ENCODE data around the gene RAB23. TPM values are rescaled to one million over a fixed set of nuclear protein-coding genes. Genes with fewer than 3 reads are reported as not detected.

RAB23 gene
- total RNA-seq, 6 donors from 2014 or later: 6.3 to 19.7 (median 9.1) TPM

GRCh38 chr6:57207872-57208271, 14.2 kb downstream of the RAB23 start:
- H3K27me3 ChIP-seq: no peaks in the 10 kb centered on the region
- no peak for ATAC-seq (ENCODE audit: low FRiP score in 2 of 2)
- H3K36me3 ChIP-seq: no peaks in the 10 kb centered on the region
- no peaks in the 10 kb centered on the region for H3K9me3 ChIP-seq
- no peaks in the 10 kb centered on the region for H3K4me1 ChIP-seq
- no peak overlapping the region for H3K4me3 ChIP-seq
- H3K27ac ChIP-seq: no peak overlapping the region
- TF ChIP-seq CTCF (IDR thresholded peaks at IDR 0.05) (no peak), EP300 (IDR thresholded peaks at IDR 0.05) (no peak), POLR2AphosphoS5 (IDR thresholded peaks at IDR 0.05) (no peak), POLR2A (IDR thresholded peaks at IDR 0.05) (no peak)
- DNase-seq: no peak
- 84 to 94% methylated on average over 4 of the region's 4 CpGs for WGBS, 2 donors

DNA sequence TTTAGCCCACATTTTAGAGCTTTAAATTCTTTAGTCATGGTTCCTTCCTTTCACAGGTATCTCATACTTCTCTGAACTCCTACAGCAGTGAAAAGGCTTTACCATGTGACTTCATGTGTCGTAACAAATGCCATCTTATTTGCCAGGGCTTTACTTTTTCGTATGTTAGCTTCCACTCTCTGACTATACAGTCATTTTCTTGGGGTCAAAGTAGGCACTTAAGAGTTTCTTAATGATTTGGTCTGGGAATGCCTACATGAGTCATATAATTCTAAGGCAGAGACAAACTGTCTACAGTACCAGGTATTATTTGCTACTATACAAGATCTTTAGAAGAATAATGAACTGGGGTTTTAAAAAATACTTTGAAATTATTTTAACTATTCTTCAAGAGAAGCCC, 15.0 kb downstream of the RAB23 start:
- Histone ChIP-seq H3K27me3 (no peaks in the 10 kb centered on the region), H3K4me3 (no peak overlapping the region), H3K27ac (no peak overlapping the region), H3K9me3 (no peaks in the 10 kb centered on the region), H3K4me1 (no peaks in the 10 kb centered on the region), H3K36me3 (no peaks in the 10 kb centered on the region)
- DNase-seq (no peak), ATAC-seq (ENCODE audit: low FRiP score in 2 of 2) (no peak)
- TF ChIP-seq POLR2AphosphoS5 (IDR thresholded peaks at IDR 0.05) (no peak), EP300 (IDR thresholded peaks at IDR 0.05) (no peak), POLR2A (IDR thresholded peaks at IDR 0.05) (no peak), CTCF (IDR thresholded peaks at IDR 0.05) (no peak)
- 69 to 74% methylated on average over 2 of the region's 2 CpGs for WGBS, 2 donors

DNA sequence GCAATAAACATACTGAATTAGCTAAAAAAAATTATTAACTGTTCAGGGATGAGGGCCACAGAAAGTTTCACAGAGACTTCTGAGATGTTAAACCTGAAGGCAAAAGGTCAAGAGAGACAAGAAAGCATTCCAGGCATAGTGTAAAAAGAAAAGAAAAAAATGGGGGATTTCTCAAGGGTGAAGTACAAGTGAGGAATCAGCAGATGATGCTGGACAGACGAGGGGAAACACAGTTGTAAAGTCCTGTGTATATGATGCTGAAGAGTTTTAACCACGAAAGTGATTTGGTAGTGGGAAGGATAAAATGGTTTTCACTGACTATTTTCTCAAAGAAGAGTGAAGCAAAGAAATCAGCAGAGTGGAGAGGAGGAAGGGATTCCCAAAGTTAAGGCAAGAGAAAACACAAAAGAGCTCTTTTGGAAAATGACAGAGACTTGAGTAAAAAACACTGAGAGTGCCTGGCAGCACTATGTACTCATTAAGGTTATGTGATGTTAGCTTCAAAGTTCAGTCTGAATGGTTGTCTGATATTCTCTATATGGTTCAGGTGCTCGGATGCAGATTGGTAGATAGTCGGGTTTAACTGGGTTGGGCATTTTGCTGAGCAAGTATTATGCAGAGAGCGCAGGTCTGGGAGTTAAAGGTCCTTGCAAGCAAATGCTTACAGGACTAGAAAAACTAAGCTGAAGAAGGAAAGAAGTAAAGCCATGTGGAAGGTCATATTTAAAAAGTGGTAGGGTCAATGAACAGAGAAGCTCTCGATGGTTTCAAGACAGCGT, 16.4 kb downstream of the RAB23 start:
- Histone ChIP-seq H3K27me3 (no peaks in the 10 kb centered on the region), H3K27ac (no peak overlapping the region), H3K9me3 (no peaks in the 10 kb centered on the region), H3K4me1 (no peaks in the 10 kb centered on the region), H3K4me3 (no peak overlapping the region), H3K36me3 (no peaks in the 10 kb centered on the region)
- TF ChIP-seq EP300 (IDR thresholded peaks at IDR 0.05) (no peak), POLR2A (IDR thresholded peaks at IDR 0.05) (no peak), POLR2AphosphoS5 (IDR thresholded peaks at IDR 0.05) (no peak), CTCF (IDR thresholded peaks at IDR 0.05) (no peak)
- ATAC-seq (ENCODE audit: low FRiP score in 2 of 2) (no peak), DNase-seq (no peak)
- 86 to 88% methylated on average over 7 of the region's 7 CpGs for WGBS, 2 donors

- Histone ChIP-seq H3K36me3 (no peaks in the 10 kb centered on the region), H3K4me3 (no peak overlapping the region), H3K27me3 (no peaks in the 10 kb centered on the region), H3K4me1 (peaks cover 0 to 11% (median 6%) of the 10 kb centered on the region in 4 donors), H3K9me3 (no peaks in the 10 kb centered on the region), H3K27ac (no peak overlapping the region)
- DNase-seq (no peak), ATAC-seq (ENCODE audit: low FRiP score in 2 of 2) (no peak)
- WGBS, 2 donors: 78 to 91% methylated on average over 1 of the region's 1 CpG
- TF ChIP-seq POLR2AphosphoS5 (IDR thresholded peaks at IDR 0.05) (no peak), EP300 (IDR thresholded peaks at IDR 0.05) (no peak)
Measured at GRCh38 chr6:57201718-57202117, 20.4 kb downstream of the RAB23 start.

DNA sequence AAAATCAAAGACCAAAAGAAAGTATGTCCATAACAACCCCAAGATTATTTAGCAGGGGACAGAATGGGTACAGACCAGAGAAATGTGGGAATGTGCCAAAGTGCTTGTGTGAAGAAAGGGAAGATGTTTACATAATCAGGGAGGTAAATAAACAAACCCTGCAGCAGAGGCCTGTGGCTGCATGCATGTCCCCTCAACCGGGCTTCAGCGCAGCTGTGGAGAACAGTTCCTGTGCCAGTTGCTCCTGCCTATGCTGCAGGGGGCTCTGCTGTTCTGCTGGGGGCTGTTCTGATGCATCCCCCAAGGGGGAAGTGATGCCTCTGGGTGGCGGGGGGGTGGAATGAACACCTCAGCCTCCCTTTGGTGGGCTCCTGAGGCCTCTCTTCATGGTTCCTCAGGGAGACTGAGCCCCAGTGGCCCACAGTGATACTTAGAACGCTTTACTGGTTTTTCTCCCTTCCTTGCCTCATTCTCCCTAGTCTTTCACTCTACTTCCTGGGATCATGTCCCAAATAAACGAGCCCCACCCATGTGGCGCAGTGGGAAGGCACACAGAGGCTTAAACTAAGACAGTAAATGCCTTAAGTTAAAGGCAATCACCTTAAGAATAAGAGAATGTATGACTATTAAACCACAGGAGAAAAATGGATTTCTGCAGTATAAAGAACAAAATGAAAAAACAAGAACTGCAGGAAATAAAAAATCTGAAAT, 23.0 kb downstream of the RAB23 start:
- ATAC-seq (ENCODE audit: low FRiP score in 2 of 2) (peak in 1 of 2 donors; percentile 47), DNase-seq (no peak)
- Histone ChIP-seq H3K36me3 (no peaks in the 10 kb centered on the region), H3K4me1 (peaks cover 0 to 11% (median 6%) of the 10 kb centered on the region in 4 donors), H3K27ac (no peak overlapping the region), H3K4me3 (no peak overlapping the region), H3K9me3 (no peaks in the 10 kb centered on the region), H3K27me3 (no peaks in the 10 kb centered on the region)
- 68 to 77% methylated on average over 5 to 6 of the region's 6 CpGs for WGBS, 2 donors
- TF ChIP-seq POLR2A (IDR thresholded peaks at IDR 0.05): no peak
- TF ChIP-seq EP300 (IDR thresholded peaks at IDR 0.05): no peak
- TF ChIP-seq CTCF (IDR thresholded peaks at IDR 0.05): no peak
- no peak for TF ChIP-seq POLR2AphosphoS5 (IDR thresholded peaks at IDR 0.05)

Data from upper lobe of left lung (tissue), 6 donors.